RWPE2 (cell line): ENCODE measurements around the gene ARHGEF18.

ENCODE experiments used
- ATAC-seq: fragments of 200-7000 bp; cut with Tn5 transposase; 3 replicates; pipeline ENCODE4 v1.9.1; 2021; ENCODE audit warnings: low read depth
- DNase-seq: peaks from one replicate; pipeline ENCODE4 v3.0.0-alpha.2; 2020; ENCODE audit warnings: low spot score
- H3K27ac ChIP-seq: fragments of 450-650 bp; 2 replicates; pipeline ENCODE4 v1.5.1; 2017; ENCODE audit warnings: mild to moderate bottlenecking; ENCODE audit not compliant: poor library complexity, severe bottlenecking
- H3K27me3 ChIP-seq: fragments of 250-450 bp; sonication (Bioruptor Pico); 2 replicates; pipeline ENCODE4 v1.5.1; 2021; ENCODE audit warnings: mild to moderate bottlenecking, moderate library complexity; ENCODE audit not compliant: insufficient read depth, poor library complexity, severe bottlenecking
- H3K36me3 ChIP-seq: fragments of 250-450 bp; sonication (Bioruptor Pico); 2 replicates; pipeline ENCODE4 v1.5.1; 2020; ENCODE audit warnings: low read depth, mild to moderate bottlenecking, moderate library complexity
- H3K4me1 ChIP-seq: fragments of 250-450 bp; sonication (Bioruptor Pico); 2 replicates; pipeline ENCODE4 v1.5.1; 2021; ENCODE audit warnings: mild to moderate bottlenecking, moderate library complexity; ENCODE audit not compliant: insufficient read depth, poor library complexity, severe bottlenecking
- H3K4me3 ChIP-seq: fragments of 250-450 bp; sonication (Bioruptor Pico); 2 replicates; pipeline ENCODE4 v1.5.1; 2021; ENCODE audit warnings: mild to moderate bottlenecking, moderate library complexity; ENCODE audit not compliant: severe bottlenecking
- H3K9me3 ChIP-seq: fragments of 250-450 bp; sonication (Bioruptor Pico); 2 replicates; pipeline ENCODE4 v1.5.1; 2021; ENCODE audit warnings: mild to moderate bottlenecking, moderate library complexity; ENCODE audit not compliant: severe bottlenecking
- TF ChIP-seq, protein P1 (sequence below): fragments of 450-650 bp; IDR thresholded peaks from one replicate; pipeline ENCODE4 v1.5.1; 2017; ENCODE audit warnings: mild to moderate bottlenecking, moderate library complexity; ENCODE audit not compliant: poor library complexity, severe bottlenecking

ARHGEF18 gene

DNA sequence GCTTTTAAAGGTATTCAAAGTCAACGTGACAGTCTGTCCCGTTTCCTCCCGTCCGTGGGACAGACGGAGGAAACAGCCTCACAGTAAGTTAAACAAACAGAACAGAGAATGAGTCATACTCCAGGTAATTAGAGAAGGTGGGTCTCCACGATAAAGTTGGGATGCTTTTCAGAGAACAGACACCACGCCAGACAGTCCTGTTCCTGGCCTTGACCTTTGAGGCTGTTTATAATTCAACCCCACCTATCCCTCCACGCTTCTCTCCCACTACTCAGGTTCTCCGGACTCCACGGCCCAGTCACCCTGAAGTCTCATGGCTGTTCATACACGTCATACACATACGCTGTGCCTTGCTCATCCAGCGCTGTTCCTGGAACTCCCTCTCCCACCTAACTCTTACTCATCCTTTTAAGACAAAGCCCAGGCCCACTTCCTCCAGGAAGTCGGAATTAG is 42.5 kb downstream of the ARHGEF18 start:
- H3K4me3 ChIP-seq = peak overlapping the region; percentile 4
- ATAC-seq (peak; percentile 87), DNase-seq (peak; percentile 91)
- H3K9me3 ChIP-seq = no peaks in the 10 kb centered on the region
- peaks cover 8% of the 10 kb centered on the region for H3K36me3 ChIP-seq
- TF ChIP-seq, protein P1, sequence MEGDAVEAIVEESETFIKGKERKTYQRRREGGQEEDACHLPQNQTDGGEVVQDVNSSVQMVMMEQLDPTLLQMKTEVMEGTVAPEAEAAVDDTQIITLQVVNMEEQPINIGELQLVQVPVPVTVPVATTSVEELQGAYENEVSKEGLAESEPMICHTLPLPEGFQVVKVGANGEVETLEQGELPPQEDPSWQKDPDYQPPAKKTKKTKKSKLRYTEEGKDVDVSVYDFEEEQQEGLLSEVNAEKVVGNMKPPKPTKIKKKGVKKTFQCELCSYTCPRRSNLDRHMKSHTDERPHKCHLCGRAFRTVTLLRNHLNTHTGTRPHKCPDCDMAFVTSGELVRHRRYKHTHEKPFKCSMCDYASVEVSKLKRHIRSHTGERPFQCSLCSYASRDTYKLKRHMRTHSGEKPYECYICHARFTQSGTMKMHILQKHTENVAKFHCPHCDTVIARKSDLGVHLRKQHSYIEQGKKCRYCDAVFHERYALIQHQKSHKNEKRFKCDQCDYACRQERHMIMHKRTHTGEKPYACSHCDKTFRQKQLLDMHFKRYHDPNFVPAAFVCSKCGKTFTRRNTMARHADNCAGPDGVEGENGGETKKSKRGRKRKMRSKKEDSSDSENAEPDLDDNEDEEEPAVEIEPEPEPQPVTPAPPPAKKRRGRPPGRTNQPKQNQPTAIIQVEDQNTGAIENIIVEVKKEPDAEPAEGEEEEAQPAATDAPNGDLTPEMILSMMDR = no peak
- H3K4me1 ChIP-seq = peaks cover 19% of the 10 kb centered on the region
- peak overlapping the region; percentile 99 for H3K27ac ChIP-seq
- no peaks in the 10 kb centered on the region for H3K27me3 ChIP-seq

DNA sequence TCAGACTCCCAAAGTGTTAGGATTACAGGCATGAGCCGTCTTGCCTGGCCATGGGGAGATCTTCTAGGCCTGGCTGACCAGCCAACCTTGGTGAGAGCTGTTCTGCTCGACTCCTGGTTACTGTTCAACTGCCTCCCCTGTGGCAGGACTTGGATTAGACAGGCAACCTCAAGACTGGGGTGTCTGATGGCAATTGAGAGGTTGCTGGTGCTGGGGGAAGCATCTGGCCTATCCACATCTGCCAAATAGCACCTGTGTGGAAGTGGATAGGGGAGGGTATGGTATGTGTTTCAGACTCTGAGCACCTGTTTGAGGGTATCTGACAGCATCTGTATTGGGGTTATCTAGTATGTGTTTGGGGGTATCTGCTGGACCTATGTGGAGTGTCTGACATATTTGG is 44.7 kb downstream of the ARHGEF18 start:
- no peak for DNase-seq
- Histone ChIP-seq H3K4me1 (peaks cover 33% of the 10 kb centered on the region), H3K9me3 (no peaks in the 10 kb centered on the region), H3K36me3 (peaks cover 17% of the 10 kb centered on the region), H3K4me3 (no peak overlapping the region), H3K27ac (peak overlapping the region; percentile 99), H3K27me3 (no peaks in the 10 kb centered on the region)
- no peak for ATAC-seq
- TF ChIP-seq, protein P1 = no peak

DNA sequence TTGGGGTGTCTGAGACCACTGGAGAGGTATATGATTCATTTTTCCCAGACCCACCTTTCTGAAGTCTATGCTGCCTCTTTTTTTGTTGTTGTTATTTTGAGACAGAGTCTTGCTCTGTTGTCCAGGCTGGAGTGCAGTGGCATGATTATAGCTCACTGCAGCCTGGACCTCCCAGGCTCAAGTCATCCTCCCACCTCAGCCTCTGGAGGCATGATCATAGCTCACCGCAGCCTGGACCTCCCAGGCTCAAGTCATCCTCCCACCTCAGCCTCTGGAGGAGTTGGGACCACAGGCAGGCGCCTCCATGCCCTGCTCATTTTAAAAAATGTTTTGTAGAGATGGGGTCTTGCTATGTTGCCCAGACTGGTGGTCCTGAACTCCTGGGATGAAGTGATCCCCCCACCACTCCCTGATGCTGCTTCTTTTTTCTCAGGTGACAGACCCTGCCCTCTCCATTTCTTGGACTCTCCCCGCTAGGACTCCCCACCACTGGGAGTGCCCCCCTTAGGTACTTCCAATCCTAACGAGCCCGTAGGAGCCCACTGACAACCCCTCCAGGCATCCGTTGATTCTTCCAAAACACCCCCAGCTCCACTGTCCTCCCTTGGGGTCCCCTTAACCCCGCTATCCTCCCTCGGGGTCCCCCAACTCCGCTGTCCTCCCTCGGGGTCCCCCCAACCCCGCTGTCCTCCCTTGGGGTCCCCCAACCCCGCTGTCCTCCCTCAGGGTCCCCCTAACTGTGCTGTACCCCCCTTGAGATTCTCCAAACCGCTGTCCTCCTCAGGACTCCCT is 45.4 kb downstream of the ARHGEF18 start:
- TF ChIP-seq, protein P1 = no peak
- Histone ChIP-seq H3K27me3 (no peaks in the 10 kb centered on the region), H3K9me3 (no peaks in the 10 kb centered on the region), H3K4me1 (peaks cover 40% of the 10 kb centered on the region), H3K27ac (peak overlapping the region; percentile 99), H3K4me3 (peak overlapping the region; percentile 91), H3K36me3 (peaks cover 17% of the 10 kb centered on the region)
- ATAC-seq = no peak
- no peak for DNase-seq

DNA sequence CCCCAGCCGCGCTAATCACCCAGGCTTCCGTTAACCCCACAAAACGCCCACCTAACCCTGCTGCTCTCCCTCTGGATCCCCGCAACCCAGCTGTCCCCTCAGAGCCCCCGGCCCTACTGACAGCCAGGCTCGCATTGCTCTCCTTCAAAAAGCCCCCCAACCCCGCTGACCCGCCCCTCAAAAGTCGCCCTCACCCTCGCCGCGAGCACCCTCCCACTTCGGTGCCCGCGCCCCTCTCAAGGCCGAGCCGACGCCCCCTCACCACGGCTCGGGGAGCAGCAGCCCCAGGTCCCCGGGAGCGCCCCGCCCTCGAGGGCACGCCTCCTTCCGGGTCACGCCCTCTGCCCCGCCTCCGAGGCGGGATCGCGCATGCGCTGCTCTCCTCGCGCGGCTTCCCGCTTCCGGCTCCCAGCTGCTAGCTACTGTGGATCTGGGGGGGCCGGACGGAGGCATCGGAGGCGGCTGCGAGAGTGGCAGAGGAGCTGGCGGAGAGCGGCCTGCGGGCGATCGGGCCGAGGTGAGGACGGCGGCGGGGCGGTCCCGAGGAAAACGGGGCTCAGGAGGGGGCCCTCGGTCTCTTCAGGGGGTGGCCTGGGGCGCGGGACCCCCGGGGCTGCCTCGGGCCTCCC is 46.1 kb downstream of the ARHGEF18 start:
- Histone ChIP-seq H3K9me3 (no peaks in the 10 kb centered on the region), H3K27me3 (no peaks in the 10 kb centered on the region), H3K36me3 (peaks cover 15% of the 10 kb centered on the region), H3K27ac (peak overlapping the region; percentile 99), H3K4me3 (peak overlapping the region; percentile 91), H3K4me1 (peaks cover 42% of the 10 kb centered on the region)
- TF ChIP-seq, protein P1 = no peak
- peak; percentile 85 for DNase-seq
- ATAC-seq = peak; percentile 41
